Erythroblast (primary cell): ENCODE results near the gene EHBP1.

Experiments
- GATA1 ChIP-seq: IDR thresholded peaks from 2 replicates; pipeline ENCODE4 v1.6.1; 2011; ENCODE audit warnings: low read depth, mild to moderate bottlenecking, control low read depth, low read length, moderate library complexity
- POLR2A ChIP-seq: IDR thresholded peaks from 2 replicates; pipeline ENCODE4 v1.6.1; 2011; ENCODE audit warnings: mild to moderate bottlenecking, low read length

- TF ChIP-seq POLR2A (no peak), GATA1 (no peak)
These were observed 294.4 kb downstream of the EHBP1 start for GRCh38 chr2:62999905-63000304.
